OCI-LY7 (cell line): ENCODE data around the gene GID8. TPM values are rescaled to one million over a fixed set of nuclear protein-coding genes. Genes with fewer than 3 reads are reported as not detected.

Source experiments
- BruUV-seq: library from RNA; stranded (reverse); fragments of 400-500 nt; replicated peaks from 2 replicates; lab custom pipeline; 2021; lab: Mats Ljungman, UMichigan
- CTCF ChIA-PET: fragments of 300-600 bp; sonication (Branson Sonifier 250); formaldehyde crosslinking; loops from one replicate; lab custom pipeline; 2022; ENCODE audit warnings: antibody characterized with exemption; ENCODE audit not compliant: unreplicated experiment; lab: Charles Lee
- POLR2A ChIA-PET: fragments of 300-600 bp; sonication (Branson Sonifier 250); formaldehyde crosslinking; loops from one replicate; lab custom pipeline; 2022; ENCODE audit warnings: antibody characterized with exemption; lab: Charles Lee
- DNase-seq: peaks from one replicate; pipeline ENCODE4 v3.0.0-alpha.2; 2015; ENCODE audit warnings: low spot score
- H2AFZ ChIP-seq: fragments of 200-600 bp; sonication (generic), shearing (Covaris generic); 2 replicates; pipeline ENCODE4 v1.6.1; 2014; ENCODE audit warnings: mild to moderate bottlenecking, antibody characterized with exemption, low read length, moderate library complexity
- H3K27ac ChIP-seq: fragments of 200-600 bp; sonication (generic); 2 replicates; pipeline ENCODE4 v1.5.1; 2014; ENCODE audit warnings: mixed run types, low read depth, mild to moderate bottlenecking, moderate library complexity, low read length, inconsistent platforms; ENCODE audit not compliant: poor library complexity, severe bottlenecking
- H3K36me3 ChIP-seq: fragments of 200-600 bp; sonication (generic); 2 replicates; pipeline ENCODE4 v1.6.1; 2014; ENCODE audit warnings: mild to moderate bottlenecking, antibody characterized with exemption, low read length, moderate library complexity, mixed read lengths; ENCODE audit not compliant: insufficient read depth
- H3K4me1 ChIP-seq: fragments of 200-600 bp; sonication (generic); 2 replicates; pipeline ENCODE4 v1.5.1; 2014; ENCODE audit warnings: mild to moderate bottlenecking, low read length; ENCODE audit not compliant: insufficient read depth, poor library complexity, severe bottlenecking
- H3K4me2 ChIP-seq: fragments of 200-600 bp; sonication (generic); 2 replicates; pipeline ENCODE4 v1.6.1; 2014; ENCODE audit warnings: mild to moderate bottlenecking, low read length
- H3K4me3 ChIP-seq: fragments of 200-600 bp; sonication (generic); 2 replicates; pipeline ENCODE4 v1.5.1; 2014; ENCODE audit warnings: mild to moderate bottlenecking, low read depth, low read length; ENCODE audit not compliant: poor library complexity, severe bottlenecking
- H3K79me2 ChIP-seq: fragments of 200-600 bp; sonication (generic); 2 replicates; pipeline ENCODE4 v1.6.1; 2016; ENCODE audit warnings: low read depth, mild to moderate bottlenecking, low read length, moderate library complexity, mixed read lengths; ENCODE audit not compliant: insufficient read depth
- H3K9me2 ChIP-seq: fragments of 200-600 bp; sonication (generic); 2 replicates; pipeline ENCODE4 v1.6.1; 2016; ENCODE audit warnings: mild to moderate bottlenecking, low read length, mixed read lengths; ENCODE audit not compliant: insufficient read depth
- H3K9me3 ChIP-seq: fragments of 200-600 bp; sonication (generic); 2 replicates; pipeline ENCODE4 v1.6.1; 2014; ENCODE audit warnings: mild to moderate bottlenecking, mixed run types, low read length, mixed read lengths
- H4K20me1 ChIP-seq: fragments of 200-600 bp; sonication (generic); 2 replicates; pipeline ENCODE4 v1.6.1; 2014; ENCODE audit warnings: mild to moderate bottlenecking, antibody characterized with exemption, low read length, moderate library complexity, mixed read lengths; ENCODE audit not compliant: insufficient read depth
- EZH2phosphoT487 ChIP-seq: fragments of 200-600 bp; sonication (generic); IDR thresholded peaks from 2 replicates; pipeline ENCODE4 v1.6.1; 2018; ENCODE audit warnings: low read depth, borderline replicate concordance, mild to moderate bottlenecking, mixed run types, antibody characterized with exemption, low read length, moderate library complexity, mixed read lengths
- intact Hi-C: fragments of 100-400 bp; cut with micrococcal nuclease; formaldehyde crosslinking; loops from one replicate; pipeline ENCODE4 v1.10.0; 2022; ENCODE audit not compliant: unreplicated experiment
- total RNA-seq, 2 experiments: library from RNA; depleted of rRNA in 1 of 2; stranded (reverse); fragments of >200 nt in 1 of 2; shearing (Covaris generic) in 1 of 2; gene quantifications; 2 replicates each; pipeline ENCODE4 v1.2.3, GENCODE V29; 2014 to 2022
- TF ChIP-seq, protein P1 (sequence below): fragments of 200-600 bp; sonication (generic); conservative IDR thresholded peaks from 2 replicates; pipeline ENCODE4 v1.5.1; 2014; ENCODE audit warnings: mild to moderate bottlenecking, antibody characterized with exemption, low read length, moderate library complexity, mixed read lengths

Gene GID8
- total RNA-seq, 2 experiments from 2014 or later: 28.7 to 47.7 TPM

GRCh38 chr20:62907384-62908317 lies 30.3 kb upstream of the GID8 start:
- intact Hi-C loops: loop anchor here (1.0 kb wide), 1 partner anchor 19 kb away; the partner anchor contains the start of gene DIDO1
- H3K36me3 ChIP-seq: peaks cover 99% of the 10 kb centered on the region
- POLR2A ChIA-PET: interaction anchor here (0.6 kb wide), 1 partner anchor 71 kb away, joined by 3 read pairs; no protein-coding TSS in a partner anchor
- H3K79me2 ChIP-seq: peaks cover 19% of the 10 kb centered on the region
- no peak overlapping the region for H2AFZ ChIP-seq
- no peak overlapping the region for H3K4me3 ChIP-seq
- no peaks in the 10 kb centered on the region for H3K9me2 ChIP-seq
- H3K4me1 ChIP-seq: no peaks in the 10 kb centered on the region
- CTCF ChIA-PET: interaction anchor here (0.5 to 1.0 kb wide), 3 partner anchors 13 to 47 kb away, joined by 3 to 4 read pairs (median 3); no protein-coding TSS in a partner anchor
- no TSS peak for BruUV-seq
- no peak overlapping the region for H3K27ac ChIP-seq
- no peak overlapping the region for H3K4me2 ChIP-seq
- no peaks in the 10 kb centered on the region for H3K9me3 ChIP-seq
- peak; percentile 60 for DNase-seq
- TF ChIP-seq, protein P1, sequence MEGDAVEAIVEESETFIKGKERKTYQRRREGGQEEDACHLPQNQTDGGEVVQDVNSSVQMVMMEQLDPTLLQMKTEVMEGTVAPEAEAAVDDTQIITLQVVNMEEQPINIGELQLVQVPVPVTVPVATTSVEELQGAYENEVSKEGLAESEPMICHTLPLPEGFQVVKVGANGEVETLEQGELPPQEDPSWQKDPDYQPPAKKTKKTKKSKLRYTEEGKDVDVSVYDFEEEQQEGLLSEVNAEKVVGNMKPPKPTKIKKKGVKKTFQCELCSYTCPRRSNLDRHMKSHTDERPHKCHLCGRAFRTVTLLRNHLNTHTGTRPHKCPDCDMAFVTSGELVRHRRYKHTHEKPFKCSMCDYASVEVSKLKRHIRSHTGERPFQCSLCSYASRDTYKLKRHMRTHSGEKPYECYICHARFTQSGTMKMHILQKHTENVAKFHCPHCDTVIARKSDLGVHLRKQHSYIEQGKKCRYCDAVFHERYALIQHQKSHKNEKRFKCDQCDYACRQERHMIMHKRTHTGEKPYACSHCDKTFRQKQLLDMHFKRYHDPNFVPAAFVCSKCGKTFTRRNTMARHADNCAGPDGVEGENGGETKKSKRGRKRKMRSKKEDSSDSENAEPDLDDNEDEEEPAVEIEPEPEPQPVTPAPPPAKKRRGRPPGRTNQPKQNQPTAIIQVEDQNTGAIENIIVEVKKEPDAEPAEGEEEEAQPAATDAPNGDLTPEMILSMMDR: peak; percentile 81
- no peak for TF ChIP-seq EZH2phosphoT487
- H4K20me1 ChIP-seq: 0 out of 2 replicates have a peak, but pooled peaks cover 10% of the 10 kb centered on the region

- H2AFZ ChIP-seq: no peak overlapping the region
- ChIA-PET CTCF (no interaction called here), POLR2A (no interaction called here)
- no TSS peak for BruUV-seq
- H3K79me2 ChIP-seq: peaks cover 34% of the 10 kb centered on the region
- H3K4me1 ChIP-seq: no peaks in the 10 kb centered on the region
- no peak overlapping the region for H3K4me3 ChIP-seq
- H4K20me1 ChIP-seq: 0 out of 2 replicates have a peak, but pooled peaks cover 10% of the 10 kb centered on the region
- intact Hi-C loops: no loop called here
- peaks cover 99% of the 10 kb centered on the region for H3K36me3 ChIP-seq
- TF ChIP-seq, protein P1: no peak
- no peak for TF ChIP-seq EZH2phosphoT487
- H3K4me2 ChIP-seq: no peak overlapping the region
- H3K9me3 ChIP-seq: no peaks in the 10 kb centered on the region
- no peak for DNase-seq
- no peaks in the 10 kb centered on the region for H3K9me2 ChIP-seq
- H3K27ac ChIP-seq: no peak overlapping the region
Measured at GRCh38 chr20:62908971-62909791, 28.8 kb upstream of the GID8 start.
